Tibial artery (tissue), 4 donors: ENCODE results near the gene ATF4.

ENCODE experiments used
- DNase-seq, 2 donors: peaks; one replicate each; pipeline ENCODE4 v3.0.0-alpha.2; 2019
- H3K27ac ChIP-seq, 2 donors: fragments of 200-600 bp; sonication (generic) in 1 of 2; 1 replicate in 1 of 2; 2 replicates in 1 of 2; pipeline ENCODE4 v1.5.1; 2018 to 2019; ENCODE audit warnings: mild to moderate bottlenecking in 1 of 2
- H3K27me3 ChIP-seq, 2 donors: fragments of 200-600 bp; sonication (generic) in 1 of 2; one replicate each; pipeline versions ENCODE4 v1.5.1 to v1.6.0; 2016 to 2019
- H3K36me3 ChIP-seq, 3 donors: fragments of 200-600 bp; sonication (generic) in 2 of 3; one replicate each; pipeline ENCODE4 v1.5.1; 2016 to 2019; ENCODE audit warnings: mild to moderate bottlenecking in 2 of 3
- H3K4me1 ChIP-seq, 4 donors: fragments of 200-600 bp; sonication (generic) in 2 of 4; 1 replicate in 3 of 4; 2 replicates in 1 of 4; pipeline ENCODE4 v1.5.1; 2016 to 2019
- H3K4me3 ChIP-seq, 2 donors: fragments of 200-600 bp; sonication (generic) in 1 of 2; 1 replicate in 1 of 2; 2 replicates in 1 of 2; pipeline ENCODE4 v1.5.1; 2018 to 2019; ENCODE audit warnings: mild to moderate bottlenecking in 2 of 2
- H3K9me3 ChIP-seq, 3 donors: fragments of 200-600 bp; sonication (generic) in 1 of 3; one replicate each; pipeline ENCODE4 v1.5.1; 2016 to 2019
- CTCF ChIP-seq, 2 experiments: fragments of 200-600 bp in 1 of 2; fragments of 450-650 bp in 1 of 2; IDR thresholded peaks; one replicate each; pipeline ENCODE4 v1.5.1; 2017 to 2019; ENCODE audit warnings: antibody characterized with exemption in 2 of 2, mild to moderate bottlenecking in 1 of 2, moderate library complexity in 1 of 2
- intact Hi-C: fragments of 100-400 bp; cut with DNase I; formaldehyde crosslinking; loops from one replicate; pipeline ENCODE4 v1.15.0; 2023; ENCODE audit warnings: low total_unique reads

ATF4 gene

GRCh38 chr22:39490135-39490798 is 30.1 kb upstream of the ATF4 start:
- DNase-seq, result peak; percentile 77 to 82
- Histone ChIP-seq H3K36me3 (no peaks in the 10 kb centered on the region), H3K9me3 (no peaks in the 10 kb centered on the region), H3K27me3 (peaks cover 0 to 20% of the 10 kb centered on the region in 2 donors), H3K27ac (no peak overlapping the region), H3K4me3 (no peak overlapping the region), H3K4me1 (no peaks in the 10 kb centered on the region)
- intact Hi-C loops, result loop anchor here (5.0 kb wide), 1 partner anchor 37 kb away; no protein-coding TSS in a partner anchor
- no peak for TF ChIP-seq CTCF (IDR thresholded peaks at IDR 0.05)

GRCh38 chr22:39490966-39491680 is 29.2 kb upstream of the ATF4 start:
- intact Hi-C loops, result loop anchor here (5.0 kb wide), 1 partner anchor 36 kb away; no protein-coding TSS in a partner anchor
- no peak overlapping the region for H3K27ac ChIP-seq

GRCh38 chr22:39491696-39492095 is 28.7 kb upstream of the ATF4 start:
- no peak for DNase-seq
- Histone ChIP-seq H3K4me1 (no peaks in the 10 kb centered on the region), H3K9me3 (no peaks in the 10 kb centered on the region), H3K27ac (no peak overlapping the region), H3K36me3 (no peaks in the 10 kb centered on the region), H3K4me3 (no peak overlapping the region), H3K27me3 (peaks cover 0 to 20% of the 10 kb centered on the region in 2 donors)
- no peak for TF ChIP-seq CTCF (IDR thresholded peaks at IDR 0.05)
- intact Hi-C loops, result loop anchor here (5.0 kb wide), 1 partner anchor 36 kb away; no protein-coding TSS in a partner anchor

More at GRCh38 chr22:39490966-39491680, 29.2 kb upstream of the ATF4 start:
- no peaks in the 10 kb centered on the region for H3K9me3 ChIP-seq
- DNase-seq, result no peak
- H3K4me1 ChIP-seq, result no peaks in the 10 kb centered on the region
- H3K4me3 ChIP-seq, result no peak overlapping the region
- H3K27me3 ChIP-seq, result peaks cover 0 to 20% of the 10 kb centered on the region in 2 donors
- no peaks in the 10 kb centered on the region for H3K36me3 ChIP-seq
- no peak for TF ChIP-seq CTCF (IDR thresholded peaks at IDR 0.05)

GRCh38 chr22:39492186-39492585 is 28.2 kb upstream of the ATF4 start:
- no peak for TF ChIP-seq CTCF (IDR thresholded peaks at IDR 0.05)
- Histone ChIP-seq H3K4me1 (no peaks in the 10 kb centered on the region), H3K27ac (no peak overlapping the region), H3K27me3 (peaks cover 0 to 20% of the 10 kb centered on the region in 2 donors), H3K4me3 (no peak overlapping the region), H3K9me3 (no peaks in the 10 kb centered on the region), H3K36me3 (no peaks in the 10 kb centered on the region)
- DNase-seq, result no peak
- intact Hi-C loops, result loop anchor here (5.0 kb wide), 1 partner anchor 35 kb away; no protein-coding TSS in a partner anchor

GRCh38 chr22:39493759-39494158 is 26.6 kb upstream of the ATF4 start:
- DNase-seq, result no peak
- Histone ChIP-seq H3K9me3 (no peaks in the 10 kb centered on the region), H3K4me1 (no peaks in the 10 kb centered on the region), H3K27me3 (peaks cover 0 to 15% of the 10 kb centered on the region in 2 donors), H3K27ac (no peak overlapping the region), H3K36me3 (no peaks in the 10 kb centered on the region), H3K4me3 (no peak overlapping the region)
- no peak for TF ChIP-seq CTCF (IDR thresholded peaks at IDR 0.05)
- intact Hi-C loops, result loop anchor here (5.0 kb wide), 1 partner anchor 34 kb away; no protein-coding TSS in a partner anchor
